CD4-positive, alpha-beta T cell treated with Interleukin-6 at 100 ng/mL for 8 hours (primary cell): ENCODE results near the gene UBALD2.
"Not testable (repeated sequence)": the region's sequence is repeated elsewhere in the genome, so short reads cannot be mapped to it uniquely, and the experiment has no call there.

ENCODE experiments used
- DNase-seq: peaks from one replicate; pipeline ENCODE4 v3.0.0-alpha.2; 2020; ENCODE audit warnings: mixed read lengths, low spot score

Gene UBALD2

DNA sequence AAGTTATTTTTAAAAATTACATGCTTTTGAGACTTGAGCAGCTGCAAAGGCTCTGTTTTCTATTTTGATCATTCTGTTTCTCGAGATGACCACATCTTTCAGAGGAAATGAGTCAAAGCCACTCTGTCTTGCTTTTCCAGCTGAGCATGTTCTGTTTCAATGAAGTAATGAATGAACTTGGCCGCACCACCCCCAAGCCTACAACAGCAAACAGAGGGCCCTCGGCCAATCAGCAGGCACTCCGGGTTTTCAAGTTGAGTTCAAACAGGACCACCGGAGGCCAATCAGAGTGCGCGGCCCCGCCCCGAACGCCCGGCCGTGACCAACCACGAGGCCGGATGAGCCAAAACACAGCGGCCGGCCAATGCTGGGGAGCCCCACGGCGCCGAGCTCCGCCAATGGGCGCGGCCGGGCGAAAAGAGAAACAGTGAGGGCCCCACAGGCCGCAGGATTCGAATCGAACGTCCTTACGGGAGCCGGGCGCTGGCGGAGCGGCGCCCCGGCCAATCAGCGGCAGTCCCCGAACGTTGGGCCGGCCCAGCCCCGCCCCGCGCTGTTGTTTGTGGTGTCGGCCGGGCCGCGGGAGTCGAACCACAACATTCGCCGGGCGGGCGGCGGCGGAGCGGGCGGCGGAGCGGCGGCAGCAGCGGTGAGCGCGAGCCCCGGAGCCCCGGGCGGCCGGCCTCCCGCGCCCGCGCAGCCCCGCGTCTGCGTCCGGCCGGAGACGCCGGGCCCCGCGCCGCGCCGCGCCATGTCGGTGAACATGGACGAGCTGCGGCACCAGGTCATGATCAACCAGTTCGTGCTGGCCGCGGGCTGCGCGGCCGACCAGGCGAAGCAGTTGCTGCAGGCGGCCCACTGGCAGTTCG lies at the start of gene UBALD2:
Gene UBALD2, plus strand, starts transcription at position 594 of the 869 bp plus-strand sequence. Its CDS starts 158 bp downstream, at position 752.
- peak; percentile 99 for DNase-seq

DNA sequence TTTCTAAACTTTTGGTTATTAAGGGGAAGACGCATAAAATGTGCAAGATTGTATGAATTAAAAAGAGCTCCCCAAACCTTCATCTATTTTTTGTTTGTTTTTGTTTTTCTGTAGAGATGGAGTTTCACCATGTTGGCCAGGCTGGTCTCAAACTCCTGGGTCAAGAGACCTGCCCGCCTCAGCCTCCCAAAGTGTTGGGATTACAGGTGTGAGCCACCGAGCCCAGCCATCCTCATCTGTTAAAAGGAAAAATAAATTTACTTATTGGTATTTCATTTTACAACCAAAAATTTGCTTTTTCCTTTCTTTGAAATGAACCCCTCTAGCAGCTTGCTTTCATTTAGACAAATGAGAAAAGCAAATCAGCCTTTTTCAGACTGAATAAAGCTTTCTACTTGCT lies 48.1 kb upstream of the UBALD2 start:
- DNase-seq, result no peak

DNA sequence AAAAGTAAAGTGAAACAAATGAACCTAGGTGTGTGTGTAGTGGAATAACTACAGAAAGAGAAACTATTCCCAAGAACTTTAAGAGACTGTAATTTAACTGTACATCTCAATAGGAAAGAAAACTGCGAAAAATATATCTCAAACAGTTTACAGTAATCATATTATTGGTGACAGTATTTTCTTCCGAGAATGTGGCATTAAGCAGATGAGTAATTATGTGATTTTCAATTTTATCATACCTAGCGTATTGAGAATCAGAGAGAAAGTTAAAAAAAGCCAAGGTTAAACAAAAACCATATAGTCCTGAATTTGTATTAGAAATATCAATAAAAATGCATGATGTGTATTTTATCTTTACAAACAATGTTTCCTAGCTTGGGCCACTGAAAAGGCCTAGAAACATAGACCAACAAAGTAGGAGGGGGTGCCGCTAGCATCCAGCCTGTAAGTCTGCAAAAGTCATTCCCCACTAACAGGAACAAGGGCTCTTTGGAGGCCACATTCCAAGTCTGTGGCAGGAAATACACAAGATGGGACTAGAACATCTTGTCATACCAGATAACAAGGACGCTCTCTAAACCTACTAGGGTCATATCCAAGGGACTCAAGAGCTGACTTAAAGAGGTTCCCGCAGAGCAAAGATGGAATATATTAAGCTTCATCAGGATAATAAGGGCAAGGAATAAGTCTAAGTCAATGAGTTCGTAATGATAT lies 45.3 kb upstream of the UBALD2 start:
- DNase-seq, result no peak

DNA sequence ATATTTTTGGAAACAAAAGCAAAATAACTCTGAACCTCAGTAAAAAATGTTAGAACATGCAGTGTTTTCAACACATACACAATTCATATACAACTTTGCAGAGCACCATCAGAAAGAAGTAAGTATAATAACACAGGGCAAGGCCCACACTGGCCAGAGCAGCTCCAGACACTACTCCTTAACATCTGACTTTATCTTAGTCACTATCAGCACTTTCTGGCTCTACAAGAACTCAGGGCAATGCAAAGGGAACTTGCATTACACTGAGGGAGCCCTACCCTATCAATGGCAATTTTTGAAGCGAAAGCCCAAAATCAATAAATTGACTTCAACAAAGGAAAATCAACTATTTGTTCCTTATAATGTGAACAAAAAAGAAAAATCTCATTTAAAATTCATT lies 41.3 kb upstream of the UBALD2 start:
- DNase-seq, result no peak

DNA sequence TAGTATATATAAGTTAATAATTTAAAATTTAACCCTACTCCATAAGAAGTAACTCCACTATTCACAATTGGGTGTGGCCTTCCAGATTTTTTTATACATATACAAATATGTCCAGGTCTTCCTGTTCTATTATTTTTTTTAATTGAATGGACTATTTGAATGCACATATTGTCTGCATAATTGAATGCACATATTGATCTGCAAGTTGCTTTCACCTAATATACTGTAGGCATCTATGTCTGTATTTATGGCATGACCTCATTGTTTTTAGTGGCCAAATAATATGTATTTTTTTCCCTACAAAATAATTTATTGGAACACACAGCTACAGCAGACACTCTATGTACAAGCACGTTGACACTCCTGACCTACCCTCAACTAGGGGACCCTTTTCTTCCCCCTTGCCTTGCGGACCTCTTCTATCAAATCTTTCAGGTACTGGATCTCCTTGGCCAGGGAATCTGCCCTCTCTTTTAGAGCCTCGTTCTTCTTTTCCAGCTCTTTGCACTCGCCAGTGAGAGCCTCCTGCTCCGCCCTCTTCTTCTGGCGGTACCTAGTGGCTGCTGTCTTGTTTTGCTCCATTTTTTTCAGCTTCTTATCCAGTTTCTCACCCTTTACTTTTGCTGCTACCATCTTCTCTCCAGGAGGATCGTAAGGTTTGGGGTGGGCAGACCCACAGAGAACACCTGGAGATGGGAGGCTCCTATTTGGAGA lies 39.6 kb upstream of the UBALD2 start:
- DNase-seq, result not testable (repeated sequence)

DNA sequence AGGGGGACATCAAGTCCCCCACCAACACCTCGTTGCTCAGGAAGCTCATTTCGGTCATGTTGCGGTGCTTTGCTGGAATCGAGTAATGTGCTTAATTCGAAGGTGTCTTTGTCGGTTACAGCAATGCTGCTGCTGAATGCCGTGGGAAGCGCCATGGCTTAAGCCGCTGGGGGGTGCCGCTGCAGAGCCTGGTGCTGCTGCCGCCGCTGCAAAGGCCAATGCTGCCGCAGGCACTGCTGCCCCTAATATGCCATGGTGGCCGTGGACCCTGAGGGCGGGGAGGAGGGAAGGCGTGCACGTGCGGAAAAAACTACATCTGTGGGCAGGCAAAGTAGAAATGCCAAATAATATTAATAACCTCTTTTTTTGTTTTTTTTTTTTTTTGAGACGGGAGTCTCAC lies 38.4 kb upstream of the UBALD2 start:
- not testable (repeated sequence) for DNase-seq

DNA sequence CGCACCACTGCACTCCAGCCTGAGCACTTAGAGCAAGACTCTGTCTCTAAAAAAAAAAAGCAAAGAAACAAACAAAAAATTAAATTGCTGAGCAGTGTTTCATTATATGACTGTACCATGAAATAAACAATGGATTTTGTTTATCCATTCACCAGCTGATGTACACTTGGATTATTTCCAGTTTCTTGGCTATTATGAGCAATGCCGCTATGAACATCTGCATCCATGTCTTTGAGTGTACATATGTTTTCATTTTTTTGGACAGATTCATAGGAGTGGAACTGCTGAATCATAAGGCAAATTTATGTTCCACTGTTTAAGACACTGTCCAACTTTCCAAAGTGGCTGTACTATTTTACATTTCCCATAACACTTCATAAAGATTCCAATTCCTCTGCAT lies 32.8 kb upstream of the UBALD2 start:
- DNase-seq, result no peak

DNA sequence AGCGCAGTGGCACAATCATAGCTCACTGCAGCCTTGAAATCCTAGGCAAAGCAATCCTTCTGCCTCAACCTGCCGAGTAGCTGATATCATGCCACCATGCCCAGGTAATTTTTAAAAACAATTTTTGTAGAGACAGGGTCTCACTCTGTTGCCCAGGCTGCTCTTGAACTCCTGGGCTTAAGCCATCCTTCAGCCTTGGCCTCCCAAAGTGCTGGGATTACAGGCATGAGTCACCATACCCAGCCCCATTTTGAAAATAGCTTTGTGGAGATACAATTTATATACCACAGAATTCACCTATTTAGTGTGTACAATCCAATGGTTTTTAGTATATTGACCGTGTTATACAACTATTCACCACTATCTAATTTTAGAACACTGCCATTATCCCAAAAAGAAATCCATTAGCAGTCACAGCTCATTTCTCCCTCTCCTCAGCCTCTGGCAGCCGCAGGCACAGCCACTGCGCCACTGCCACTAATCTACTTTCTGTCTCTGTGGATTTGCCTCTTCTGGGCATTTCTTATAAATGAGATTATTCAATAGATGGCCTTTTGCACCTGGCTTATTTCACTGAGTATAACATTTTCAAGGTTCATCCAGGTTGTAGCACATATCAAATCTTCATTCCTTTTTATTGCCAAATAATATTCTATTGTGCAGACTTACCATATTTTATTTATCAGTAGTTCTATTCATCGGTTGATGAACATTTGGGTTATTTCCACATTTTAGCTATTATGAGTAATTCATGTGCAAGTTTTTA lies 31.4 kb upstream of the UBALD2 start:
- DNase-seq, result no peak

DNA sequence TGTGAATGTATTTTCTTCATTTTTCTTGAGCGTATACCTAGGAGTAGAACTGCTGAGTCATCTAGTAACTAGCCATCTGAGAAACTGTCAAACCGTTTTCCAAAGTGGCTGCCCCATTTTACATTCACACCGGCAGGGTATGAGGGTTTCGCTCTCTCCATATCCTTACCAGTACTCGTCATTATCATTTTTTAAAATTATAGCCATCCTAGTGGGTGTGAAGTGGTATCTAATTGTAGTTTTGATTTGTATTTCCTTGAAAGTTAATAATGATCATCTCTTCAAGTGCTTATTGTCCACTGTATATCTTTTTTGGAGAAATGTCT lies 30.8 kb upstream of the UBALD2 start:
- DNase-seq, result no peak

DNA sequence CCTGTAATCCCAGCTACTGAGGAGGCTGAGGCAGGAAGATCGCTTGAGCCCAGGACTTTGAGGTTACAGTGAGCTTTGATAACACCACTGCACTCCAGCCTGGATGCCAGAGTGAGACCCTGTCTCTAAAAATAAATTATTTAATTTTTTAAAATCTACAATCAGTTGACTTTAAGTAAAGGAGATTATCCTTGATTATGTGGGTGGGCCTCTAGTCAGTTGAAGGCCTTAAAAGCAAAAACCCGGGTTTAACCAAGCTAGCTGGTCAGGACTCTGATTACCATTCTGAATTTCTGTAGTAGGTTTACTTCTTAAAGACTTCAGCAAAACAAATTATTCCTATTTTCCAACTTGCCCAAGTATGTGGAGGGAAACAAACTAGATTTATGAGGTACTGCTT lies 29.3 kb upstream of the UBALD2 start:
- no peak for DNase-seq

DNA sequence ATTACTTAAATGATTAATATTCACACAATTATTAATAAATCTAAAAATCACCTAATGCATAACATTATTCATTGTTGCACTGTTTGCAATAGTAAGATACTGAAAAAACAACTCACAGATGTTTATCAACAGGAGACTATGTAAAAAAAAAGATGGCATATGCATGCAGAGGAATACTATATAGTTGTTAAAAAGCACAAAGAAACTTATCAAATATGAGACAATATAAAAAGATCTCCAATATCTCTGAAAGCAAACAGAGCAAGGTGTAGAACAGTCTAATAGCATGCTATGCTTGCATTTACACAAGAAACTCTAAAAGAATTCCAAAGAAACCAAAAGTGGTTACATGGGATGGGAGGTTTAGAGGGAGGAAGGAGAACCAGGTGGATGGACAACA lies 28.5 kb upstream of the UBALD2 start:
- no peak for DNase-seq

DNA sequence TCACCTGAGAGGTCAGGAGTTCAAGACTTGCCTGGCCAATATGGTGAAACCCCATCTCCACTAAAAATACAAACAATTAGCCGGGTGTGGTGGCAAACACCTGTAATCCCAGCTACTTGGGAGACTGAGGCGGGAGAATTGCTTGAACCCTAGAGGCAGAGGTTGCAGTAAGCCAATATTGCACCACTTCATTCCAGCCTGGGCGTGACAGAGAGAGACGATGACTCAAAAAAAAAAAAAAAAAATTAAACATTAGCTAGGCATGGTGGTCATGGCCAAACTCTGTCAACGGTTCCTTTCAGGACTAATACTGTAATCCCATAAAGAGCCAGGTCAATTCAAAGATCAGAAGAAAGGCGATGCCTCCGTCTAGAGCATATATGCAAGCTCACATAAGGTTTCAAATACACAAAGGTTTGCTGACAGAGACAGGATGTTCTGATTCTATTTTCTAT lies 27.3 kb upstream of the UBALD2 start:
- no peak for DNase-seq

DNA sequence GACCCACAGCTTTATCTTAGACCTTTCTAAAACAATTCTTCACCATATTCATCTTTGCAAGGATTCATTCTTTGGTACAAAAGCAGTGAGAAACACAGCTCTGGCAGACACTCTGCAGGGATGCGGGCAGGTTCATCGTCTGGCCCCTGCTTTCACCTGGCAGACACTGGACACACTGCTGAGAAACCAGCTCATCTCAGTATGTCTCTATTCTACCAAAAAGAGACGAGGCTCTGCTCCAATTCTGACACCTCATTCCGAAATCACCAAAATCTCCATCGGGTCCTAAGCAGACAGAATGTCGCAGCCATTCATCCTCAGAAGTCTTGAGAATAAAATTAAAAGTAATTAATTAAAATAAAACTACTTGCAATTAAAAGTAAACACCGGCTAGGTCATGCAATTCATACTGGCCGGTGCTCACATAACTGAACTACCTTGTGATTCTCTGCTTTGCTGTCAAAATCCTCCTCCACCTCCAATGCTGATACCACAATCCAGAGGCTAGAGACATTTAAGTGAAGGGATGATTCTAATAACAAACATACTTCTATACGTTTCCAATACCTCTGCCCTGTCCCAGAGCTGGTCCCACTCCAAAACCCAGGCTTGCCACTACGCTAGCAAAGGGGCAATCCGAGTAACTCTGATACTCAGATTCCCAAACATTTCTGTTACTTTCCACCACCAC lies 26.2 kb upstream of the UBALD2 start:
- DNase-seq, result no peak

DNA sequence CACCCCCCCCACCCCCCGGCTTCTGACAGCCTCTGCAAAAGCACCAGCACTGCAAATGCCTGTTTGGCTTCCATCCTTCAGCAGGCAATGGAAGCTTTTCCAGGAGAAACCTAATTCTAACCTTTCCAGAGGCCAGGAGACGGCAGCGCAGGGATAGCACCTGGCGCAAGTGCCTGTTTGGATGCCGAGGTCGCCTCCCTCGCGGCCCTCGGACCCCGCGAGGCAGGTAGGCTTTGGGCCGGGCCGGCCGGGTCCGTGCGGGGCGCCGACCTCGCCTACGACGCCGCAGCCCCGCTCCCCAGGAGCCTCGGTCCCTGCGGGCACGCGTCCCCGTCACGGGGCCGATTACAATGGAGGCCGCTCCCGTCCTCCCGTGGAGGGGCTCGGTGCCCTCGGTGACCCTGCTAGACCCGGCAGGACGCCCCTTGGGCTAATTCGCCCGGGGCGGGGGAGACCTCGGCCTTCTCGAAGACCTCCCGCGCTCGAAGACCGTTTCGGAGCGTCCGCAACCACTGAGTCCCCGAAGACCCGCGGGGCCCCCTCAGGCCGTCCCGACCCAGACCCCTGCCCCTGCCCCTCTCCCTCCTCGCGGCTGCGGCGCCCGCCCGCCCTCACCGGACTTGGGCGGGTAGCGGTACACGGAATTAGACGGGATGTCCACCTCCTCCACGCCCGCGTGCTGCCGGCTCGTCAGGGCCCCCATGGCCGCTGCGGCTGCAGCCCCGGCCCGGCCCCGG lies 25.4 kb upstream of the UBALD2 start:
- no peak for DNase-seq

DNA sequence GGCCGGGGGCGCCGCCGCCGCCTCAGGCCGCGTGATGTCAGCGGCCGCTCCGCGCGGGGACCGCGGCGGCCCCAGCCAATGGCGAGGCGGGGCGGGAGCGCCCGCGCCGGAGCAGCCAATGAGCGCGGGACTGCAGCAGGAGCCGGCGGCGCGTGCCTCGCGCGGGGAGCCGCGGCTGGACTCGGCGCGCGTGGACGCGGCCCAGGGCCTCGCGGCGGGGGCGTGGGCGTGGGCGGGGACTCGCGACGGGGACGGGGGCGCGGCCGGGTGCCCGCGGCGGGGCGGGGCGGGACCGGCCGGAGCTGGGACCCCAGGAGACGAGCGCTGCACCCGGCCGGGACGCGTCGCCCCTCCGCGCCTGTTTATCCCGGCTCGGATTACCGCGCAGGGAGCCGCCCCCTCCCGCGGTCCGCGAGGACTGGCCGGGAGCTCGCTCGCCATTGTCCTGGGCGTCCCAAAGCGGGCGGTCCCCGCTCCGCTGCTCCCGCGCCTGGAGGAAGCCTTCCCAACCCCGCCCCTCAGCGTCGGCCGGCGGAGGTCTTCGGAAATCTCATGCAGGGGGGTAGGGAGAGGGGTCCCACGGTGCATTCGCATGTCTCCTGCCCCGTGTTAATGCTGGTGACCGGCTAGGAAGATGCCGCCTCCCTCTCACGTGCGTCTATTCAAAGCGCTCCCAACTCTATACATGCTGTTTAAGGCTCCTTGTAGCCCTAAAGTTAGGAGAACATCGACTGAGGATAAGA lies 24.5 kb upstream of the UBALD2 start, which contains the start of gene RNF157:
Gene RNF157, minus strand, starts transcription at position 33 of the 743 bp plus-strand sequence. CDS start 253 bp downstream, outside the sequence.
- peak; percentile 62 for DNase-seq

DNA sequence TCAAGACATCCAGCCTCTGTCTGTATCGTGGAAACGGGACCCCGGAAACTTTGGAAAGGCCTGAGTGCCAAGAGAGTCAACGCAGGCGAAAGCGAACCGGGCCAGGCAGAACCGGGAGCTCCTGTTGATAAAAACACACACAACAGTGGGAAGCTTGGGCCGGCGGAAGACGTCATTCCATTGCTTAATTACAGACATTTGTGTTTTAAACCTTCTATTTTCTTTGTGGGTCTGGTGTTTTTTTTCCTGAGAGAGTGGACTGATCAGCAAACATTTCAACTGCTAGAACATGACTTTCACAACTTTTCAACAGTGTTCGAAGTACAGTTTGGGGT lies 24.0 kb upstream of the UBALD2 start:
- DNase-seq, result no peak

DNA sequence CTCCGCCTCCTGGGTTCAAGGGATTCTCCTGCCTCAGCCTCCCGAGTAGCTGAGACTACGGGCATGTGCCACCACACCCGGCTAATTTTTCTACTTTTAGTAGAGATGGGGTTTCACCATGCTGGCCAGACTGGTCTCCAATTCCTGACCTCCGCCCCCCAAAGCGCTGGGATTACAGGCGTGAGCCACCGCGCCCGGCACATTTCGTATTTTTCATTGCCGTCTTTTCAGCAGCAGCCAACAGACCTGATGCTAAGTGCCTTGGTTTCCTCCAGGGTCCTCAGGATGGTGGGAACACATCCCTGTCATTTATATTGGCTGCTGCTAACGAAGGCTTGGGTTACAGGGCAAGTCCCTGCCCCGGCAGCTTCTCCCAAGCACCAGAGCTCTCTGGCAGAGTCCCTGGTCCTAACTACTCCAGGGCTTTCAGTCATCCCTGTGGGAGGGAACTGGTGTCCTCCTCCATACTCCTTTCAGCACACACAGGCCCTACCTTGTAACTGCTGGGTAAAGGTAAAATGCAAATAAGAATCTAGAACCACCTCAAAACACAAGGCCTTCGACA lies 23.4 kb upstream of the UBALD2 start:
- no peak for DNase-seq

DNA sequence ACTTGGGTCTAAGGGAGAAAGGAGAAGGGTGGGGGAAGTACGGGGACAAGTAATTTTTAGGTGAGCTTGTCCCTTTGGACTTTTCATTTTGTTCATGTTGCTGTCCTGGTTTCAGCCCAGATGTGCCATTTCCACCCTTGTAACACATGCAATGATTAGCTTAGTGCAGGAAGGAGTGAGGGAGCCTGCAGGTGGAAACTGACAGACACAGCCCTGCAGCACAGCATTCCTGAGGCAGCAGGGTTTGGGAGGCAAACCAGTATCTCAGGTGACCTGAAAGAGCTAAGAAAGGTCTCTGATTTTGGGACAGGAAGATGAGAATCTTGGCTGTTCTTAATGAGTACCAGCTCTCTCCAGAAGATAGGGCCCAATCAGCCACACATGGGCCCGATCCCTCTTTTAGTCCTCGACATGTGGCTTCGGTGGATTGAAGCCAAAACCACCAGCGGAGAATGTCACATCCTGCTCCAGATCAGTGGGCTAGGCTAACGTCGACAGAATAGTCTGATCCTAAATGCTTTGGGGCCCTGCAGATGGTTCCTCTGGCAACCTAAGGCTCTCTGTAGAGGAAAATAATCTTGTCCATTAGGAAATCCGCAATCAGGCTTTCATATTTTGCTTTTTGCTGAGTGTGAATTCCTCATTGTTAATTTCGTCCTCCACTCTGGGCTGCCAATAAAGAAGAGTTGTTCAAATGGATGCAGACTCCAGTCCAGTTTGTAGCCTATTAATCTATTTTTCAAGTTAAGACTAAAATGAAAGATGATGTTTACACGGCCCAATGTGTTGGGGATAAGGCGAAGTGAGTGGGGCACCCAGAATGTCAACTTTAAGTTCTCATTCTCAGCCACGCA lies 21.1 kb upstream of the UBALD2 start:
- no peak for DNase-seq

DNA sequence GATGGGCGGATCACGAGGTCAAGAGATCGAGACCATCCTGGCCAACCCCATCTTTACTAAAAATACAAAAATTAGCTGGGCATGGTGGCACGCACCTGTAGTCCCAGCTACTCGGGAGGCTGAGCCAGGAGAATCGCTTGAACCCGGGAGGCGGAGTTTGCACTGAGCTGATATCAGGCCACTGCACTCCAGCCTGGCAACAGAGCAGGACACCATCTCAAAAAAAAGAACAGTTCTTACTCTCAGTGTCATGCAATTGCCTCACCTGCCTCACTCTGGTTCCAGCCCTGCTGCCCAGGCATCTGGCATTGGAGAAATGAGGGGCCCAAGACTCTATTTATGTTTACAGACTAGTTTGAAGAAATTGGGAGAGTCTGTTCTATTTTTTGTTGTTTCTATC lies 20.4 kb upstream of the UBALD2 start:
- DNase-seq, result not testable (repeated sequence)
